ENCODE measurements around the gene GDA. TPM values are rescaled to one million over a fixed set of nuclear protein-coding genes. Genes with fewer than 3 reads are reported as not detected.

Gene GDA
- total RNA-seq, 1 experiment from 2014 or later: 5.0 TPM

GRCh38 chr9:72173080-72173479, 23.8 kb downstream of the GDA start:
- no TSS peak for BruUV-seq (replicated peaks)
- ATAC-seq: no peak
- TF ChIP-seq REST (IDR thresholded peaks at IDR 0.05; ENCODE audit: insufficient read depth in 1 of 2, low read depth in 2 of 2, low read length in 1 of 2): no peak
- TF ChIP-seq SIN3A (IDR thresholded peaks at IDR 0.05; ENCODE audit: borderline replicate concordance, insufficient read depth, low read depth, low read length): no peak
- no peak for TF ChIP-seq TCF7L2 (IDR thresholded peaks at IDR 0.05; ENCODE audit: low read depth, low read length)
- no peak for TF ChIP-seq POLR2AphosphoS5 (IDR thresholded peaks at IDR 0.05; ENCODE audit: low read depth, low read length)
- TF ChIP-seq CTCF (IDR thresholded peaks at IDR 0.05): no peak
- in situ Hi-C loops (cut with HindIII; ENCODE audit: low pct_unique_long_range_greater_than_20kb, low sequenced_read_pairs): no loop called here
- Histone ChIP-seq H3K27ac (ENCODE audit: low read length) (no peak overlapping the region), H3K27me3 (ENCODE audit: control insufficient read depth, insufficient read depth, low read length) (no peaks in the 10 kb centered on the region), H3K4me3 (ENCODE audit: low read depth in 2 of 2, low read length in 2 of 2) (no peak overlapping the region), H3K4me1 (ENCODE audit: control insufficient read depth, insufficient read depth, low read length) (no peaks in the 10 kb centered on the region), H3K9me3 (ENCODE audit: control insufficient read depth, insufficient read depth, low read depth, low read length) (no peaks in the 10 kb centered on the region), H3K36me3 (ENCODE audit: control insufficient read depth, insufficient read depth, low read length) (no peaks in the 10 kb centered on the region)
- CTCF ChIA-PET: interaction anchor here (0.6 kb wide), 1 partner anchor 11 kb away, joined by 4 read pairs; no protein-coding TSS in a partner anchor
- DNase-seq (ENCODE audit: low read depth, low spot score): no peak
- POLR2A ChIA-PET: no interaction called here
- intact Hi-C loops (cut with micrococcal nuclease; ENCODE audit: unreplicated experiment): no loop called here

- Histone ChIP-seq H3K4me1 (ENCODE audit: control insufficient read depth, insufficient read depth, low read length) (no peaks in the 10 kb centered on the region), H3K4me3 (ENCODE audit: low read depth in 2 of 2, low read length in 2 of 2) (no peak overlapping the region), H3K27ac (ENCODE audit: low read length) (no peak overlapping the region), H3K9me3 (ENCODE audit: control insufficient read depth, insufficient read depth, low read depth, low read length) (no peaks in the 10 kb centered on the region), H3K27me3 (ENCODE audit: control insufficient read depth, insufficient read depth, low read length) (no peaks in the 10 kb centered on the region), H3K36me3 (ENCODE audit: control insufficient read depth, insufficient read depth, low read length) (no peaks in the 10 kb centered on the region)
- in situ Hi-C loops (cut with HindIII; ENCODE audit: low pct_unique_long_range_greater_than_20kb, low sequenced_read_pairs) (no loop called here), intact Hi-C loops (cut with micrococcal nuclease; ENCODE audit: unreplicated experiment) (no loop called here)
- DNase-seq (ENCODE audit: low read depth, low spot score) (no peak), ATAC-seq (no peak)
- no TSS peak for BruUV-seq (replicated peaks)
- TF ChIP-seq TCF7L2 (IDR thresholded peaks at IDR 0.05; ENCODE audit: low read depth, low read length) (no peak), REST (IDR thresholded peaks at IDR 0.05; ENCODE audit: insufficient read depth in 1 of 2, low read depth in 2 of 2, low read length in 1 of 2) (no peak), POLR2AphosphoS5 (IDR thresholded peaks at IDR 0.05; ENCODE audit: low read depth, low read length) (no peak), CTCF (IDR thresholded peaks at IDR 0.05) (no peak), SIN3A (IDR thresholded peaks at IDR 0.05; ENCODE audit: borderline replicate concordance, insufficient read depth, low read depth, low read length) (no peak)
- ChIA-PET CTCF (no interaction called here), POLR2A (no interaction called here)
Measured at GRCh38 chr9:72185561-72185960, 36.3 kb downstream of the GDA start.
